ENCODE measurements around the gene PIWIL1.

PIWIL1 gene

DNA sequence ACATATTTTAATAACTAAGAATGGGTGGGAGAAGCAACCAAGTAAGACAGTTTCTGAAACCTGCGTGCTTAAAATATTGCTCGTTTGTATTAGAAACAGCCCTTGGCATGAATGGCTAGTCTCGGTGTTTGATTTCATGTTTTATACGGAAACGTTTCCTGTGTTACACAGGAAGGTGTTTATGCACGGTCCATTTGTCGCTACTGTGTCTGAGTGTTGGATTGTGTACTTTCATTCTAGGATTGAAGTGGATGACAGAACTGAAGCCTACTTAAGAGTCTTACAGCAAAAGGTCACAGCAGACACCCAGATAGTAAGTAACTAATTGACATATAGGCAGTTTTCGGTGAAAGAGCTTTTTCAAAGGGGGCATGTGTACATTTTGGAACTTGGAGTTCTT is 19.6 kb downstream of the PIWIL1 start:
- no peak overlapping the region for H3K27ac ChIP-seq (ENCODE audit: low read depth, low read length)
- no peaks in the 10 kb centered on the region for H3K4me1 ChIP-seq (ENCODE audit: insufficient read depth, low read length)
- H3K9ac ChIP-seq (ENCODE audit: low read length) = no peak overlapping the region
- no peak overlapping the region for H3K4me3 ChIP-seq (ENCODE audit: low read depth in 1 of 2, low read length in 2 of 2)
- H3K36me3 ChIP-seq (ENCODE audit: insufficient read depth, low read length) = no peaks in the 10 kb centered on the region
- H3K27me3 ChIP-seq (ENCODE audit: control insufficient read depth in 1 of 2, insufficient read depth in 2 of 2, low read length in 2 of 2) = peaks cover 3% of the 10 kb centered on the region in 2 donors
- no peaks in the 10 kb centered on the region for H3K9me3 ChIP-seq (ENCODE audit: low read length)

DNA sequence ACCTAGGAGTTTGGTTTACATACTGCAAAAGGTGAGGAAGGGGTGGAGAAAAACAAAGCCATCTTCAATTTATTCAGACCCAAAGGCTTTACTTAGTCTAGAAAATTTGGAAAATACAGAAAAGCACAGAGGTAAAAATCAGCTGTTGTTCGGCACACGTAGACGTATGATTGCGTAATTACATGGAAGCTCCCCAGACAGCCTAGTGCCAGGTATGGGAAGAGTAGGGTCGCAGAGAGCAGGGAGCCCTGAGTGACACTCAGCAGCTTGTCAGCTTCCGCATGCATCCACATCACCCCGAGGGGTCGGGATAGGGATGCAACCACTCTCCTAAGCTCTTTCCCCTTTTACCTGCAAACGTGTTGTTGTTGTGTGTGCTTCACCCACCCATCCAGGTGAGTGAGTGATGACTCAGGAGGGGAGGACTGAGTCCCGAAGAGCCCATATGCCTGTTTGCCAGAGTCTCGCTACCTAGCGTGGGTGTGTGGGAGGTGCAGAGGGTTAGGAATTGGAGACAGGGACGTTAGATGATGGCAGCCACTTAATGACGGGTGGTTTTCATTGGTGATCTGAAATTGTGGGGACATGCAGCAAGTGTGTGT is 20.1 kb downstream of the PIWIL1 start:
- no peak overlapping the region for H3K9ac ChIP-seq (ENCODE audit: low read length)
- no peak overlapping the region for H3K4me3 ChIP-seq (ENCODE audit: low read depth in 1 of 2, low read length in 2 of 2)
- H3K4me1 ChIP-seq (ENCODE audit: insufficient read depth, low read length) = no peaks in the 10 kb centered on the region
- peaks cover 3% of the 10 kb centered on the region in 2 donors for H3K27me3 ChIP-seq (ENCODE audit: control insufficient read depth in 1 of 2, insufficient read depth in 2 of 2, low read length in 2 of 2)
- H3K9me3 ChIP-seq (ENCODE audit: low read length) = no peaks in the 10 kb centered on the region
- no peak overlapping the region for H3K27ac ChIP-seq (ENCODE audit: low read depth, low read length)
- no peaks in the 10 kb centered on the region for H3K36me3 ChIP-seq (ENCODE audit: insufficient read depth, low read length)

DNA sequence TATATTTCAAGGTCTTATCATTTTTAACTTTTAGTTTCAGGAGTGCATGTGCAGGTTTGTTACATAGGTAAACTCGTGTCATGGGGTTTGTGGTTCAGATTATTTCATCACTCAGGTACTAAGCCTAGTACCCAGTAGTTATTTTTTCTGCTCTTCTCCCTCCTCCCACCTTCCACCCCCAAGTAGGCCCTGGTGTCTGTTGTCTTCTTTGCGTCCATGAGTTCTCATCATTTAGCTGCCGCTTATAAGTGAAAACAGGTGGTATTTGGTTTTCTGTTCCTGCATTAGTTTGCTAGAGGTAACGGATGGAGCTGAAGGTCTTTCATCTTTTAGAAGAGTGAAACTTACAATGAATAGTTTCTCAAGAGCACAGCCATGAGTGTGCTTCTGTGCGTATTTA is 24.4 kb downstream of the PIWIL1 start:
- H3K27me3 ChIP-seq (ENCODE audit: control insufficient read depth in 1 of 2, insufficient read depth in 2 of 2, low read length in 2 of 2) = peaks cover 0 to 3% of the 10 kb centered on the region in 2 donors
- no peak overlapping the region for H3K4me3 ChIP-seq (ENCODE audit: low read depth in 1 of 2, low read length in 2 of 2)
- no peaks in the 10 kb centered on the region for H3K9me3 ChIP-seq (ENCODE audit: low read length)
- no peaks in the 10 kb centered on the region for H3K36me3 ChIP-seq (ENCODE audit: insufficient read depth, low read length)
- H3K27ac ChIP-seq (ENCODE audit: low read depth, low read length) = no peak overlapping the region
- H3K9ac ChIP-seq (ENCODE audit: low read length) = no peak overlapping the region
- H3K4me1 ChIP-seq (ENCODE audit: insufficient read depth, low read length) = no peaks in the 10 kb centered on the region

DNA sequence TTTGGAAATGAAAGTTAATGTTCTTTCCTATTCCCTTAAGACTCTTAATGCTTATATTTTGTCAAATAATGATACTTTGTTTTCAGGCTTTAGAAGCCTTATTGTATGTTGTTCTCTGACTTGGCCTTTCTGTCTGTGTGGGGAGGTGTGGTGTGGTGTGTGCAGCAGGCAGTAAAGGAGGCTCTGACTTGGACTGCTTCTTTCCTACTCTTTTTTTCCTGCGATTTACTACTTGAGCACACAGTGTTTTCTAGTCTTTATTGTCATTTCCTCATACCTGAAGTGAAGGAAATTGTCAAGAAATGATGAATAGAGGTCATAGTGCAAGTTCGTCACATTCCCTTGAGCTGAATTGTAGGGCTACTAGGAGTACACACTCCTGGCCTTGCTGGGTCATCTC is 26.9 kb downstream of the PIWIL1 start:
- Histone ChIP-seq H3K36me3 (ENCODE audit: insufficient read depth, low read length) (no peaks in the 10 kb centered on the region), H3K9me3 (ENCODE audit: low read length) (no peaks in the 10 kb centered on the region), H3K27me3 (ENCODE audit: control insufficient read depth in 1 of 2, insufficient read depth in 2 of 2, low read length in 2 of 2) (no peaks in the 10 kb centered on the region), H3K4me3 (ENCODE audit: low read depth in 1 of 2, low read length in 2 of 2) (no peak overlapping the region), H3K4me1 (ENCODE audit: insufficient read depth, low read length) (no peaks in the 10 kb centered on the region), H3K9ac (ENCODE audit: low read length) (no peak overlapping the region), H3K27ac (ENCODE audit: low read depth, low read length) (no peak overlapping the region)

DNA sequence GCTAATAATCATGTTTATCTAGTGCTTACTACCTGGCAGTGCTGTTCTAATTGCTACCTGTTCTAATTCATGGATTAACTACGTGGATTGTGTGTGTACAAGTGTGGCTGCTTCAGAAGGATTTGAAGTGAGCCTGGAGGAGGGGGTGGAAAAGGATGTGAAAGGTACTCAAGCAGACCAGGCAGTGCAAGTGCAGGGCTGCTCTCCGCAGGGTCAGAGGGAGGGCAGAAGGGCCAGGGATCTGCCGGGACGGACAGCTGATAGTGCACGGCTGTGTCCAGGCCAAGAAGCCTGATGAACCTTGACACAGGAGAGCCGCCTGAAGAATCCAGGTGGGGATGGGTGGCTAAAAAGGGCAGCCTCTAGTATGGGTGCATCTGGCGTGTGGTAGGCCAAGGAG is 28.5 kb downstream of the PIWIL1 start:
- Histone ChIP-seq H3K9me3 (ENCODE audit: low read length) (no peaks in the 10 kb centered on the region), H3K9ac (ENCODE audit: low read length) (no peak overlapping the region), H3K27me3 (ENCODE audit: control insufficient read depth in 1 of 2, insufficient read depth in 2 of 2, low read length in 2 of 2) (no peaks in the 10 kb centered on the region)

DNA sequence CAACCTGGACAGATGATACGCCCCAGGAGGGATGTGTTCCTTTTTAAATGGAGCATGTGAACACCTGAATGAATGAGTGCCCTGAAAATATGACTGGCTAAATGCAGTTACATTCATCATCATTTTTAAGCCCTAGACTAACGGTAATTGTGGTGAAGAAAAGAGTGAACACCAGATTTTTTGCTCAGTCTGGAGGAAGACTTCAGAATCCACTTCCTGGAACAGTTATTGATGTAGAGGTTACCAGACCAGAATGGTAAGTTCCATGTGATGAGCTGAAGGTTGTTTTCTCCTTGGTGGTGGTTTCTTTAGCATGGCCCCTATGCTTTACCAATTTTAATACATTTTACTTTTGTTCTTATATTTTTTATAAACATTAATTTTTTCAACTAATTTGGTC is 29.3 kb downstream of the PIWIL1 start:
- no peaks in the 10 kb centered on the region for H3K36me3 ChIP-seq (ENCODE audit: insufficient read depth, low read length)
- no peaks in the 10 kb centered on the region for H3K9me3 ChIP-seq (ENCODE audit: low read length)
- no peaks in the 10 kb centered on the region for H3K27me3 ChIP-seq (ENCODE audit: control insufficient read depth in 1 of 2, insufficient read depth in 2 of 2, low read length in 2 of 2)

More for the DNA sequence above, 28.5 kb downstream of the PIWIL1 start:
- no peak overlapping the region for H3K4me3 ChIP-seq (ENCODE audit: low read depth in 1 of 2, low read length in 2 of 2)
- H3K36me3 ChIP-seq (ENCODE audit: insufficient read depth, low read length) = no peaks in the 10 kb centered on the region
- H3K4me1 ChIP-seq (ENCODE audit: insufficient read depth, low read length) = no peaks in the 10 kb centered on the region
- H3K27ac ChIP-seq (ENCODE audit: low read depth, low read length) = no peak overlapping the region

DNA sequence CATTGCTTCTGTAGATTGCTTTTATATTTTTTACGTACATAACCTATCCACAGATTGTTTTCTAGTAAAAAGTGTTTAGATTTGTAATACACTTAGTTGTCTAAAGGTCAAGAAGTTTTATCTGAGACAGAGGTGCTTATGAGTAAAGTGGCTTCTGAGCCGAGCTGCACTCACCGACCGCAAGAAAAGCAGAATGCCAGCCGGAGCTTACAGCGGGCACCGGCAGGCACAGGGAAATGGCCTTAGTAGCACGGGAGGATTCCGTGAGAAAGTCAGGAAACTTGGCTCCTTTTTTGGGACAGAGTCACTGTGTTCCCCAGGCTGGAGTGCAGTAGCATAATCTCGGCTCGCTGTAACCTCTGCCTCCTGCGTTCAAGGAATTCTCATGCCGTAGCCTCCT is 29.8 kb downstream of the PIWIL1 start:
- H3K27ac ChIP-seq (ENCODE audit: low read depth, low read length) = no peak overlapping the region
- no peak overlapping the region for H3K4me3 ChIP-seq (ENCODE audit: low read depth in 1 of 2, low read length in 2 of 2)

More for the DNA sequence above, 29.3 kb downstream of the PIWIL1 start:
- Histone ChIP-seq H3K4me1 (ENCODE audit: insufficient read depth, low read length) (no peaks in the 10 kb centered on the region), H3K4me3 (ENCODE audit: low read depth in 1 of 2, low read length in 2 of 2) (no peak overlapping the region), H3K9ac (ENCODE audit: low read length) (no peak overlapping the region), H3K27ac (ENCODE audit: low read depth, low read length) (no peak overlapping the region)

DNA sequence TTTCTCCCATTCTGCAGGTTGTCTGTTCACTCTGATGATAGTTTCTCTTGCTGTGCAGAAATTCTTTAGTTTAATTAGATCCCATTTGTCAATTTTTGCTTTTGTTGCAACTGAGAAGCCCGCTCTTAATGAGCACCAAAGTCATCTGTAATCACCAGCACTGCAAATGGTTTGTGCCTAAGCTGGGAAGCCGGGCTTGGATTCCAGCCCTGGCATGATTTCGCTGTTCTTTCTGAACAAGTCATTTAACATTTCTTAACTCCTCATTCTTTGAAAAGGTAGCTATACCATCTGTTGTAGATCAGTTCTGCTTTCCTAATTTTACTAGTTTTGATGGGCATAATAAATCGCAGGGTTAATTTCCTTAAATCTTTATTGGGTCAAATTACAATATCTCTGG is 32.1 kb downstream of the PIWIL1 start:
- no peaks in the 10 kb centered on the region for H3K27me3 ChIP-seq (ENCODE audit: control insufficient read depth in 1 of 2, insufficient read depth in 2 of 2, low read length in 2 of 2)
- H3K27ac ChIP-seq (ENCODE audit: low read depth, low read length) = no peak overlapping the region
- H3K4me3 ChIP-seq (ENCODE audit: low read depth in 1 of 2, low read length in 2 of 2) = no peak overlapping the region
- H3K36me3 ChIP-seq (ENCODE audit: insufficient read depth, low read length) = no peaks in the 10 kb centered on the region
- H3K9ac ChIP-seq (ENCODE audit: low read length) = no peak overlapping the region
- no peaks in the 10 kb centered on the region for H3K9me3 ChIP-seq (ENCODE audit: low read length)
- H3K4me1 ChIP-seq (ENCODE audit: insufficient read depth, low read length) = no peaks in the 10 kb centered on the region

More for the DNA sequence above, 29.8 kb downstream of the PIWIL1 start:
- Histone ChIP-seq H3K27me3 (ENCODE audit: control insufficient read depth in 1 of 2, insufficient read depth in 2 of 2, low read length in 2 of 2) (no peaks in the 10 kb centered on the region), H3K9me3 (ENCODE audit: low read length) (no peaks in the 10 kb centered on the region), H3K4me1 (ENCODE audit: insufficient read depth, low read length) (no peaks in the 10 kb centered on the region), H3K36me3 (ENCODE audit: insufficient read depth, low read length) (no peaks in the 10 kb centered on the region), H3K9ac (ENCODE audit: low read length) (no peak overlapping the region)

DNA sequence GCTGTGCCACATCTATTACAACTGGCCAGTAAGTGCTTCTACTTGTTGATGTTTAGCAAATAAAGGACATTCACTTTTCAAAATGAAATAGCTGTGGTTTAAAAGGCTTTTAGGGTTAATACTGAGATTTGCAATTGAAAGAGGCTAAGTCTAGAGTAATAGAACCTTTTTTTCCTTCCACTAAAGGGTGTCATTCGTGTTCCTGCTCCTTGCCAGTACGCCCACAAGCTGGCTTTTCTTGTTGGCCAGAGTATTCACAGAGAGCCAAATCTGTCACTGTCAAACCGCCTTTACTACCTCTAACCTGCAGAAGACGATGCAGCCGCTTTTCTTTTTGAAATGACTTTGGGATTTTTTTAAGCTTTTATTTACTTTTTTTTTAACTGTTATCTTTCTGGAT is 33.6 kb downstream of the PIWIL1 start:
- H3K9ac ChIP-seq (ENCODE audit: low read length) = no peak overlapping the region
- no peak overlapping the region for H3K27ac ChIP-seq (ENCODE audit: low read depth, low read length)
- no peaks in the 10 kb centered on the region for H3K4me1 ChIP-seq (ENCODE audit: insufficient read depth, low read length)
- no peaks in the 10 kb centered on the region for H3K36me3 ChIP-seq (ENCODE audit: insufficient read depth, low read length)
- no peaks in the 10 kb centered on the region for H3K9me3 ChIP-seq (ENCODE audit: low read length)
- H3K27me3 ChIP-seq (ENCODE audit: control insufficient read depth in 1 of 2, insufficient read depth in 2 of 2, low read length in 2 of 2) = no peaks in the 10 kb centered on the region
- H3K4me3 ChIP-seq (ENCODE audit: low read depth in 1 of 2, low read length in 2 of 2) = no peak overlapping the region

DNA sequence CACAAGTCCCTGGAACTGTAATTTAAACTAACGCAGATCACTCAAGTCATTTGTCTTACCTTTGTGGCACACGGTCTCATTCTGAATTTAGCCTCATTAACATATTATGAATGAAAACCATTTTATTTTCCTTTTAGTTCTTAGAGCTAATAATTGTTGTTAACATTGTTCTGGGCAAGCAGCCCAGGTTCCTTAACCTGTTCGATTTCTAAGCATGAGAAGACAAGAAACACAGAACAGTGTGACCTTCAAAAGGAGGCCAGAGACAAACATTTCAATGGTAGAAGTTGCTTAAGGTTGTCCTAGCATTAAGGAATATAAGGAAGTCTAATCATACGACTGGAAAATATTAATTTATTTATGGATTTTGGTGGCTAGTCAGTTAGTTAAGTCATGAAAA is 35.2 kb downstream of the PIWIL1 start:
- Histone ChIP-seq H3K27me3 (ENCODE audit: control insufficient read depth in 1 of 2, insufficient read depth in 2 of 2, low read length in 2 of 2) (no peaks in the 10 kb centered on the region), H3K4me1 (ENCODE audit: insufficient read depth, low read length) (no peaks in the 10 kb centered on the region), H3K27ac (ENCODE audit: low read depth, low read length) (no peak overlapping the region), H3K4me3 (ENCODE audit: low read depth in 1 of 2, low read length in 2 of 2) (no peak overlapping the region), H3K36me3 (ENCODE audit: insufficient read depth, low read length) (no peaks in the 10 kb centered on the region), H3K9me3 (ENCODE audit: low read length) (no peaks in the 10 kb centered on the region), H3K9ac (ENCODE audit: low read length) (no peak overlapping the region)

DNA sequence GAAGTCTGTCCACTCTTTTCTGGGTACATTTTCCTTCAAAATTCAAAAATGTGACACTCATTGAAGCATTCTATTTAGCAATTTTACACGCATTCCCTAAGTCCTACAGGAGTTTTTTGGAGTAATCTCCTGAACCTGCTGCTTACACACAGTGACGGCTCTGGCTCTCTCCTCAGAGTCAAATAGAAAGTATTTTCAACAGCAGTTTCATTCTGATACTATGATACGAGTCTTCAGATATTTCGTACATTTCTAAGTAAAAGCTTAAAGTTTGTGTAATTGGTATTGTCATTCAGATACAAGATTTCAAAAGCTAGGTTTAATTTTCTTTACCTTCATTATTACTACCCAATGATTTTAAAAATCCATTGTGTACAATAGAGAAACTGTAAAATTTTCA is 36.4 kb downstream of the PIWIL1 start:
- H3K36me3 ChIP-seq (ENCODE audit: insufficient read depth, low read length) = no peaks in the 10 kb centered on the region
- no peaks in the 10 kb centered on the region for H3K4me1 ChIP-seq (ENCODE audit: insufficient read depth, low read length)
- no peaks in the 10 kb centered on the region for H3K27me3 ChIP-seq (ENCODE audit: control insufficient read depth in 1 of 2, insufficient read depth in 2 of 2, low read length in 2 of 2)

More for the DNA sequence above, 36.4 kb downstream of the PIWIL1 start:
- no peak overlapping the region for H3K9ac ChIP-seq (ENCODE audit: low read length)
- no peak overlapping the region for H3K27ac ChIP-seq (ENCODE audit: low read depth, low read length)
- H3K4me3 ChIP-seq (ENCODE audit: low read depth in 1 of 2, low read length in 2 of 2) = no peak overlapping the region
- no peaks in the 10 kb centered on the region for H3K9me3 ChIP-seq (ENCODE audit: low read length)
